ENCODE data around the gene TBRG1.

The TBRG1 gene

DNA sequence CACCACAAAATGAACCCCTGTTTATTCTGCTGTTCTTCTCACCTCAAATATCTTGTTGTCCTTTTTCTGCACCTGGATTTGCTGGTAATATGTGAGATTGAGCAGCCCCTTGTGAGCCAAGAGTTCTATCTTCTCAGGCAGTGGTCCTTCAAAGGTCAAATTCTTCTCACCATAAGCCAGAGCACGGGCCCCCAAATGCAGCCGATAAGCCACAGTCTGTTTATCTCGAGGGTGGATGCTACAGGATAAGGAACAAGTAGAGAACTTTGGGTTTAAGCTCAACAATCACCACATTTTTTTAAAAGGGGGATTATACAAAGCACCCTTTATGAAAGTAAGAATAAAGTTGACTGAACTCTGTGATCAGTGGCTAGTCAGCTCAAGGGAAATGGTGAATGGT, 15.8 kb downstream of the TBRG1 start:
- H3K27me3 Mint-ChIP-seq (ENCODE audit: low read depth) = no peaks in the 10 kb centered on the region
- no peak overlapping the region for H3K27ac Mint-ChIP-seq
- no peaks in the 10 kb centered on the region for H3K9me3 Mint-ChIP-seq
- peaks cover 30% of the 10 kb centered on the region for H3K36me3 Mint-ChIP-seq (ENCODE audit: low read depth)
- H3K4me3 Mint-ChIP-seq = no peak overlapping the region
- no peaks in the 10 kb centered on the region for H3K4me1 Mint-ChIP-seq (ENCODE audit: low read depth)

DNA sequence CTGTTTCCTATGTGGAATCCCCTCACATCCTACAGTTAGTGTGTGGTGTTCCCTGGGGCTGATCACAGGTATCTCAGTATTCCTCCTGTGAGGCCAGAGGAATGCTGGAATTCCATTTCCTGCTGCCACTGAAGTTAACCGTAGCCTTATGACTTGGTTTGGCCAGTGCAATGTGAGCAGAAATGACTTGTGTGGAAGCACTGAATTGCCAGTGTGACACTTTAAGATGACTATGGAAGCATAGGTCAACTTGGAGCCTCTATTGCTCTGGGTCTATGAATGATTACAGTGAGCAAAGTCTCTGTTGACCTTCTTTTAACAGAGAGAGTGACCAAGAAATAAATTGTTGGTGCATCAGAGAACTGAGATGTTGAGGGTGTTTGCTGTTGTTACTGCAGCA, 16.5 kb downstream of the TBRG1 start:
- Mint-ChIP-seq H3K27ac (no peak overlapping the region), H3K36me3 (ENCODE audit: low read depth) (peaks cover 28% of the 10 kb centered on the region), H3K27me3 (ENCODE audit: low read depth) (no peaks in the 10 kb centered on the region), H3K4me1 (ENCODE audit: low read depth) (no peaks in the 10 kb centered on the region), H3K4me3 (no peak overlapping the region), H3K9me3 (no peaks in the 10 kb centered on the region)

DNA sequence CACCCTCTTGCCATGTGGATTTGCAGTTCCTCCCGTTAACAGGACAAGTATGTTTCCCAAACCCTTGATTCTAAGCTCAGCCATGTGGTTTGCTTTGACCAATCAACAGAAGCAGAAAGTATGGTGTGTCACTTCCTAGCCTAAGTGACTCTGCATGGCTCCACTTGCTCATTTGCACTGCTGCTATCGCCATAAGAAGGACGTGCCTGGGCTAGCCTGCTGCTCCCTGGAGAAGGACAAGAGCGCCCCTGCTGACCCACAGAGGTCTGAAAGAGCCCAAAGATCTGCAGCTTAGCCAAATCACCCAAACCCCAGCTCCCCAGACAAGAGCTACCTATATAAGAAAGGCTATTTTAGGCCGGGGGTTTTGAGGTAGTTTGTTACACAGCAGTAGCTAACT, 18.0 kb downstream of the TBRG1 start:
- Mint-ChIP-seq H3K27ac (no peak overlapping the region), H3K4me3 (no peak overlapping the region), H3K4me1 (ENCODE audit: low read depth) (no peaks in the 10 kb centered on the region), H3K9me3 (no peaks in the 10 kb centered on the region), H3K36me3 (ENCODE audit: low read depth) (peaks cover 28% of the 10 kb centered on the region), H3K27me3 (ENCODE audit: low read depth) (no peaks in the 10 kb centered on the region)

DNA sequence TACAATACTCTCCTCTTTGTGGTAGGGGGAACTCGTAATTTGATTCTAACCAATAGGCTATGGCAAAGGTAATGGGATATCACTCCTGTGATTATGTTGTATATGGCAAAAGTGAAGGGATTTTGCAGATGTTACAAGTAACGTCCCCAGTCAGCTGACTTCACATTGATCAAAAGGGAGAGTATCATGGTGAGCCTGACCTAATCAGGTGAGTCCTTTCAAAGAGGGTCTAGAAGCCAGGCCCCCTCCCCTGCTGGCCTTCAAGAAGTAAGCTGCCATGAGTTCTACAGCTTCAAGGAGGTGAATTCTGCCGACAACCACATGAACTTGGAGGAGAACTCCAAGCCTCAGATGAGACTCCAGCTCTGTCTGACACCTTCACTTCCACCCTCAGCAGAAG, 20.0 kb downstream of the TBRG1 start:
- Mint-ChIP-seq H3K9me3 (no peaks in the 10 kb centered on the region), H3K27ac (no peak overlapping the region), H3K27me3 (ENCODE audit: low read depth) (no peaks in the 10 kb centered on the region), H3K4me1 (ENCODE audit: low read depth) (no peaks in the 10 kb centered on the region), H3K4me3 (no peak overlapping the region), H3K36me3 (ENCODE audit: low read depth) (peaks cover 15% of the 10 kb centered on the region)

DNA sequence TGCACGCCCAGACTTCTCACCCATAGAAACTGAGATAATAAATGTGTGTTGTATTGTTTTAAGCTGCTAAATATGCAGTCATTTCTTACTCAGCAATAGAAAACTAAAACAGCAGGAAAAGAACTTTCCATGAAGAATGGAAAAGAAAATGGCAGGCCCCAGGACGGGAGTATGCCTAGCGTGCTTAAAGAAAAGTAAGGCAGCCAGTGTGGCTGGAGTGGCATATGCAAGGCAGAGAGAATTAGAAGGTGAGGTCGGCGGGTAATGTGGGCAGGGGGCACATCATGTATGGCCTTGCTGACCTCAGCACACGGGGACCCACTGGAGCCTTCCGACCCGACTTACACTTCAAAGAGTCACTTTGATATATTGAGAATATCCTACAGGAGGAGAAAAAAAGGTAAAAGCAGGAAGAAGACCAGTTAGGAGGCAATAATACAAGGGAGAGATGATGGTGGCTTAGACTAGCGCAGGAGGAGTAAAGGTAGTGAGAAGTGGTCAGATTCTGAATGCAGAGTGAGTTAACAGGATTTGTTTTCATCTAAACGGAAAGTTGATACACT, 20.5 kb downstream of the TBRG1 start:
- no peaks in the 10 kb centered on the region for H3K4me1 Mint-ChIP-seq (ENCODE audit: low read depth)
- H3K27me3 Mint-ChIP-seq (ENCODE audit: low read depth) = no peaks in the 10 kb centered on the region
- no peak overlapping the region for H3K27ac Mint-ChIP-seq
- H3K4me3 Mint-ChIP-seq = no peak overlapping the region
- H3K36me3 Mint-ChIP-seq (ENCODE audit: low read depth) = peaks cover 12% of the 10 kb centered on the region
- no peaks in the 10 kb centered on the region for H3K9me3 Mint-ChIP-seq

DNA sequence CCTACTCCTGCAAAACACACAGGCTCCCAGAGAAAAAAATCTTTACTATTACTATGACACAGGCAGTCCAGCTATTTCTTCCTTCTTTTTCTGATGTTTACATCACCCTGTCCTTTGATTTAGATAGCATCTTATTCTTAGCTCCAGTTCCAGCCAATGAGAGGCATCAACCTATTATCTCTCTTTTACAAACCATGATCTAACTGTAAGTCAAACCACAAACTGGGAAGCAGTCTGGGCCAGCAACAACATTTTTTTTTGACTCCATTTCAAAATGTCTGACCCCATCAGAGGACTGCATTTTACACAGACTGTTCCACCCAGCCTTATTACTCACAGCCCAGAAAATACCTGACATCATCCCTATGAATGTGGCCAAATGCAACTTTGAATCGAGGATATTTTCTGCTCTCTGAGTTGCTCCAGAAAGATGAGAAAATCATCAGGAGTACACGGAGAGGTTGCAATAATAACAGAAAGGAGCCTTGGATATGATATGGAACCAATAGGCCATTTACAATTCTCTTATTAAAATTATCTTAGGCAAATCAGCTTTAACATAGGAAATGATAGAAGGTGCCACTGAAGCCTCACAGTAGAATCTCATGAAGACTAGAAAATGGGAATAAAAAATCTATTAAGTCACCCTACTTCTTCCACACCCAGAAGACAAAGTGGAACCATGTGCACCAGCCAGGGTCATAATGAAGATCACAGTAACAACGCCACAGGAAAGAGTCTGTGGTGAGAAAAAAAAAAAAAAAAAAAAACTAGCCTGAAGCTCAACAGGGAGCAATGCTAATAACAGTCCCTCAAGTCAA, 21.2 kb downstream of the TBRG1 start:
- Mint-ChIP-seq H3K4me1 (ENCODE audit: low read depth) (no peaks in the 10 kb centered on the region), H3K9me3 (no peaks in the 10 kb centered on the region), H3K27ac (no peak overlapping the region)

DNA sequence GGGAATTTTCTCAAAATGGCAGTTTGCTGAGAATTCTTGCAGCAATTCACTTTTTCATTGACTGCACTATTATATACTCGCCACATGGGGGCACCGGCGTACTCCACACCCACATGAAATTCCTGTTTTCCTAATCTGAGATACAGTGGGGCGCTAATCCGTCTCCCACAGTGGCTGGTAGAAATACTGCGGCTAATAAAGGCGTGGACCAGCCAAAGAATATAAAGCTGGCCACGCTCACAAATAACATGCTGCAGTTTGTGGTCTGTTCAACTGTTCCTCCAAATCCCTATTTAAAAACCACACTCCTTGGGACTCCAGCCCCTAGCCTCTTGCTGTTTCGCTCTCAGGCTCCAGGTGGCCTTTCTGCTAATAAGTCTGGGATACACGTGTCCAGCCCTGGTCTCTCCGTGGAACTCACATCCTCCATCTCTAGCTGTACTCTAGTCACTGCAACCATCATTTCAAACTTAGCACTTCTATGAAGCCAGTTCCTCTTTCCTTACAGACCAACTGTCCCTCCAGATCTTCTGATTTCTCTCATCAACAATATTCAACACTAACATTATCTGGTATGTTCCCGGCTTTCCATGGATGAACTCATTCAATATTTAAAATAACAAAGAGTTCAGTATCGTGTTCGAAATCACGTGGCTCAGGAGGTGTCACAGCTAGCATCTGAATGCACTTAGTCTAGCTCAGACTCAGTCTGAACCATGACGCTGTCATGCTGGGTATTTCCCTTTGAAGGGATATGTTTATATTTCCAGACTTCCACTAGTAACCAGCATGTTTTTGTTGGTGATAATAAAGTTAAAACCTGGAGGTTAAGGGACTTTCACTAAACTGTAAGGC, 22.0 kb downstream of the TBRG1 start:
- H3K4me3 Mint-ChIP-seq = no peak overlapping the region
- no peaks in the 10 kb centered on the region for H3K4me1 Mint-ChIP-seq (ENCODE audit: low read depth)
- no peaks in the 10 kb centered on the region for H3K9me3 Mint-ChIP-seq
- peaks cover 5% of the 10 kb centered on the region for H3K36me3 Mint-ChIP-seq (ENCODE audit: low read depth)
- no peaks in the 10 kb centered on the region for H3K27me3 Mint-ChIP-seq (ENCODE audit: low read depth)
- H3K27ac Mint-ChIP-seq = no peak overlapping the region

More for the DNA sequence above, 21.2 kb downstream of the TBRG1 start:
- Mint-ChIP-seq H3K27me3 (ENCODE audit: low read depth) (no peaks in the 10 kb centered on the region), H3K36me3 (ENCODE audit: low read depth) (peaks cover 5% of the 10 kb centered on the region), H3K4me3 (no peak overlapping the region)

DNA sequence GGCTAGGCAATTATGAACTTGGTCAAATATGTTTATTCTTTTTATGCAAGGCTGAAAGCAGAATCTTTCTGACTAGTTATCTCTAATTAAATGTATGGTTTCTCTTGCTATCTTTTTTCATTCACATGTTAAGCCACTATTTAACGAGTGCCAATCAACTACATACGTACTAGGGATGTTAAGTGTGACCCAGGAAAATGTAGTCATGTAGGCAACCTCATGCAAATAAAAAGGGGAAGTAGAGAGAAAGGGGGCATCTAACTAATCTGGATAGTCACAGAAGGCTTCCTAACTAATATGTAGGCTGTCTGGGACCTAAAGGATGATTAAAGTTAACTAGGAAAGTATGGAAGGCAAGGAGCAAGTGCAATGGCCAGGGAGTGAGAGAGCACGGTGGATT, 23.5 kb downstream of the TBRG1 start:
- H3K27me3 Mint-ChIP-seq (ENCODE audit: low read depth) = no peaks in the 10 kb centered on the region
- peaks cover under 1% of the 10 kb centered on the region for H3K36me3 Mint-ChIP-seq (ENCODE audit: low read depth)

DNA sequence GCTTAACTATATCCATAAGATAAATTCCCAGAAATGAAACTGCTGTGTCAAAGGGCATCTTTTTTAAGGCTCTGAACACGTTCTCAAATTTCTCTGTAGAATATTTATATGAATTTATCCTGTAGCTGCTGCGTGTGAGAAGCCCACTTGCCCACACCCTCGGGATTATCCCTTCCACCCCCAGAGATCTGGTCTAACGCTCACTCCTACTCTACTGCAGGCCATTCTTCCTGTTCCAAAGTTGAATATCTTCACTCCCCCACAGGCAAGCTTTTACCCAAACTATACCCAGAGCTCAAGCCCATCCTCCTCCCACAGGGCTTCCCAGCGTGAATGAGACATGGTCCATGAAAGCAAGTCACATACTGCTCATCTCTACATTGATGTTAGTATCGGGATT, 25.9 kb downstream of the TBRG1 start:
- no peak overlapping the region for H3K27ac Mint-ChIP-seq
- H3K4me3 Mint-ChIP-seq = no peak overlapping the region
- no peaks in the 10 kb centered on the region for H3K27me3 Mint-ChIP-seq (ENCODE audit: low read depth)
- no peaks in the 10 kb centered on the region for H3K9me3 Mint-ChIP-seq
- no peaks in the 10 kb centered on the region for H3K36me3 Mint-ChIP-seq (ENCODE audit: low read depth)
- H3K4me1 Mint-ChIP-seq (ENCODE audit: low read depth) = no peaks in the 10 kb centered on the region

More for the DNA sequence above, 23.5 kb downstream of the TBRG1 start:
- Mint-ChIP-seq H3K4me1 (ENCODE audit: low read depth) (no peaks in the 10 kb centered on the region), H3K27ac (no peak overlapping the region), H3K4me3 (no peak overlapping the region), H3K9me3 (no peaks in the 10 kb centered on the region)

DNA sequence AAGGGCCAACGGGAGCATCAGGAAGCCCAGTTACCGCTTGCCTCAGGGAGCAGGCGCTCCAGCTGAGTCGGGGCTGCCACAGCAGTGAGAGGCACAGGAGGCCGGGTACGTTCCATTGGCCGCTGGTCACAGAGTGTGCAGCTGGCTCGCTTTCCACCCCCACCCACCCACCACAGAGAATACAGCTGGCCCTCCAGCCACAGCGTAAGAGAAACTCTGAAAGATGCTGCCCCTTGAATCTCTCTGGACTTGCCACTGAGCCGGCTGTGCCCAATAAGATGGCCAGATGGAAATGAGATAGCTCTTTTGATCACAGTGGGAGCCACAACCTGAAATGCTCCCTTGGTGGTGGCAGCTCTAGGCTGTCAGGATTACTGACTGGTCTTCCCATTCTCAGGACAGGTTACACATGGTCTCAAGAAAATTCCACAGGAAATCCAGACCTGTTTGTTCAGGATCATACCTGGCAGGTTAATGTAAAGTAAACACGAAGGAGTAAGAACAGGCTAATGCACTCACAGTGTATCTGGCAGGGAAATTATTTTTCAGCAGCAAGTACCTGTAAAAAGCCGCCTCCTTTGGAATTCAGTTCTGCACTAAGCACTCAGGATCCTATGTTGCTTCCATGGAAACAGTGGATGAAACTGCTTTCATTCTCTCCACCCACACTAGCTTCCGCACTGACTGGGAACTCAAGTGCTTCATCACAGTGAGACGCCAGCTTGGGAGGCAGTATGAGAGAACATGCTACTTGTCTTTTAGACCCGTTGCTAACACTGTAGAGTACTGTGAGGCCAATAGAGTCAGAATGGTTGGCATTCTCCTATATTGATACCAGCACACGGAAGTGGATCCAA, 34.3 kb downstream of the TBRG1 start:
- Mint-ChIP-seq H3K27me3 (ENCODE audit: low read depth) (no peaks in the 10 kb centered on the region), H3K27ac (no peak overlapping the region), H3K9me3 (no peaks in the 10 kb centered on the region), H3K36me3 (ENCODE audit: low read depth) (no peaks in the 10 kb centered on the region), H3K4me1 (ENCODE audit: low read depth) (no peaks in the 10 kb centered on the region), H3K4me3 (no peak overlapping the region)

DNA sequence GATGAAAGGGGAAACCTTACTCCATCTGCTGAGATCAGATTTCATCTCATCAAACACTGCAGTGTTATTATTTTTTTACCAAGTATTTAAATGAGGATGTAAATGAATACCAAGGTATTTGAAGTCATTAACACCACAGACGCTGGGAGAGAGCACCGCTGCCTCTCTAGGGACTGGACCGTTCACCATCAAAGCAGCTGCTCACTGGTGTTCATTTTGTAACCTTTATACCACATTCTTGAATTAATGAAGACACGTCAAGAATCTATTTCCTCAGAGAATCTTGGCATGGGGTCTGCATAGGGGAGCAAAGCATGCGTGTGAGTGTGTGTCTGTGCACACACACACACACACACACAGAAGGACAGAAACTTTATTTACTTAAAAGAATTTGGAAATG, 35.2 kb downstream of the TBRG1 start:
- H3K9me3 Mint-ChIP-seq = no peaks in the 10 kb centered on the region
- H3K36me3 Mint-ChIP-seq (ENCODE audit: low read depth) = no peaks in the 10 kb centered on the region
- no peak overlapping the region for H3K4me3 Mint-ChIP-seq
- H3K27ac Mint-ChIP-seq = no peak overlapping the region
- H3K4me1 Mint-ChIP-seq (ENCODE audit: low read depth) = no peaks in the 10 kb centered on the region
- no peaks in the 10 kb centered on the region for H3K27me3 Mint-ChIP-seq (ENCODE audit: low read depth)

DNA sequence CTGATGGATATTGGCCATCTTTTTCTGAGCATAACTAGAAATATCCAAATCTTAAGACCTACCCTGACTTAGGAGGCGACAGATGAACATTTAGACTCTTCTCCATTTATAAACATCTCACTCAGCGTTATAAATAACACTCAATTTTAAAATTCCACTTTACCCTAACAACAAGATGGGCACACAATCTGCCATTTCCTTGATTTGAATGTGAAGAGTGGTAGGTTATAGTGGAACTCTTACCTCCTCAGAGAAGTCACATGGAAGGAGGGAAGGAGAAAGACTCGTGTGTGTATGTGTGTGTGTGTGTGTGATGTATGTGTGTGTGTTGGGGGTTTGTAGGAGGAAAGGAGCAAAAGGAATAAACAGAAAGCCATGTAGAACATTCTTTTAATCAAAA, 35.8 kb downstream of the TBRG1 start:
- H3K9me3 Mint-ChIP-seq = no peaks in the 10 kb centered on the region
- H3K4me1 Mint-ChIP-seq (ENCODE audit: low read depth) = no peaks in the 10 kb centered on the region
- H3K27ac Mint-ChIP-seq = no peak overlapping the region
- H3K27me3 Mint-ChIP-seq (ENCODE audit: low read depth) = no peaks in the 10 kb centered on the region
- H3K36me3 Mint-ChIP-seq (ENCODE audit: low read depth) = no peaks in the 10 kb centered on the region
- H3K4me3 Mint-ChIP-seq = no peak overlapping the region

DNA sequence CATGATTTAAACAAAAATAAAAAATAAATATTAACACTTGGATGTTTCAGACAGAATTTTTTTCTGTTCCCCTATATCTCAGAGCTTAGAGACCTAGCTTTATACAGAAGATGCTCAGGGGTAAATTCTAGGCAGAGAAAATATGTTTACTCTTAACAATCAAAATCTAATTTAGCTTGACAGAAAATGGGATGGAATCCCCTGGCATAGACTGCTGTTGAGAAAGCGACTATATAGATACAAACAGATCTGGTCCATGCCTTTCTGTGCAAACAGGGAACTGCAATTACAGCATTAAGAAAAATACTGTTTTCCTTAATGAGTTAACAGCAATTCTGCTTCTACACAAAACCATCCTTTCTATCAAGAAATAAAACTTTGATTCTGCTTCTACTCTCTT, 36.3 kb downstream of the TBRG1 start:
- Mint-ChIP-seq H3K4me3 (no peak overlapping the region), H3K27ac (no peak overlapping the region), H3K4me1 (ENCODE audit: low read depth) (no peaks in the 10 kb centered on the region), H3K9me3 (no peaks in the 10 kb centered on the region), H3K27me3 (ENCODE audit: low read depth) (no peaks in the 10 kb centered on the region), H3K36me3 (ENCODE audit: low read depth) (no peaks in the 10 kb centered on the region)

DNA sequence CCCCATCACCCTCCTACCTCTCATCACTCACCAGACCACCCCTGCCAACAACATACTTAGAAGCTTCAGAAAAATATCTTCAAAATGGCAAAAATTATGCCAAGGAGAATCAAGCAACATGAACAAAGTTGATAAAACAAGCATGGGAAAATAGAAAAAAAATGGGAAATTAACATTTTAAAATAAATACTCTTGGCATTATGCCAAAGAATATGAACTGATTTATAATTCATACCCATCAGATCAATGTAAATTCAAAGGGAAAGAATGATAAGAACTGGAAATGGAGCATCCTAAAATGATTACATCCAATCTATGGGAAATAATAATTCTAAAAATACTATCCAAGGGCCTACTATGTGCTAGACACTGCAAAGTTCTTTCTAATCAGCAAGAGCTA, 38.9 kb downstream of the TBRG1 start:
- no peak overlapping the region for H3K4me3 Mint-ChIP-seq
- H3K9me3 Mint-ChIP-seq = no peaks in the 10 kb centered on the region
- H3K27ac Mint-ChIP-seq = no peak overlapping the region
- no peaks in the 10 kb centered on the region for H3K4me1 Mint-ChIP-seq (ENCODE audit: low read depth)
- H3K27me3 Mint-ChIP-seq (ENCODE audit: low read depth) = no peaks in the 10 kb centered on the region
- no peaks in the 10 kb centered on the region for H3K36me3 Mint-ChIP-seq (ENCODE audit: low read depth)
